DND-41 (cell line): ENCODE results near the gene FHAD1.

Experiments
- CTCF ChIP-seq: IDR thresholded peaks from 2 replicates; pipeline ENCODE4 v1.5.1; 2012; ENCODE audit warnings: borderline replicate concordance, low read length, moderate library complexity, mild to moderate bottlenecking; ENCODE audit not compliant: poor library complexity, severe bottlenecking; ENCODE audit errors: extremely low read depth
- EZH2 ChIP-seq: IDR thresholded peaks from 3 replicates; pipeline ENCODE4 v1.6.1; 2012; ENCODE audit warnings: borderline replicate concordance, low read depth, mild to moderate bottlenecking, moderate library complexity, low read length, inconsistent platforms; ENCODE audit not compliant: severe bottlenecking

GRCh38 chr1:15277933-15278332 lies 30.9 kb downstream of the FHAD1 start:
- no peak for TF ChIP-seq CTCF
- TF ChIP-seq EZH2: no peak
